Posterior cingulate gyrus (tissue), 11 donors: ENCODE measurements around the gene PDE6D.
"Not testable (repeated sequence)": the region's sequence is repeated elsewhere in the genome, so short reads cannot be mapped to it uniquely, and the experiment has no call there.

Experiments used
- DNase-seq, 10 donors: peaks; one replicate each; pipeline versions ENCODE4 v3.0.0 to v3.0.0-alpha.2; 2020 to 2021; ENCODE audit warnings: mixed read lengths in 3 of 10
- intact Hi-C: fragments of 100-400 bp; cut with DNase I; formaldehyde crosslinking; loops from one replicate; pipeline ENCODE4 v1.15.1; 2023

PDE6D gene

GRCh38 chr2:231720987-231721966 lies 59.8 kb downstream of the PDE6D start:
- intact Hi-C loops: no loop called here
- DNase-seq: peak in 2 of 10 donors; percentile 35 to 49

- intact Hi-C loops: no loop called here
- DNase-seq: peak in 2 of 10 donors; percentile 10 to 22
These were observed 60.6 kb downstream of the PDE6D start for GRCh38 chr2:231720292-231720986.

GRCh38 chr2:231718799-231719198 lies 62.3 kb downstream of the PDE6D start:
- intact Hi-C loops: loop anchor here (5.0 kb wide), 1 partner anchor 201 kb away; no protein-coding TSS in a partner anchor

GRCh38 chr2:231717281-231718171 lies 63.6 kb downstream of the PDE6D start:
- intact Hi-C loops: loop anchor here (5.0 kb wide), 1 partner anchor 200 kb away; no protein-coding TSS in a partner anchor
- peak in 2 of 10 donors; percentile 73 to 92 for DNase-seq

More at GRCh38 chr2:231718799-231719198, 62.3 kb downstream of the PDE6D start:
- DNase-seq: peak in 2 of 10 donors; percentile 14 to 42

- intact Hi-C loops: loop anchor here (5.0 kb wide), 1 partner anchor 199 kb away; no protein-coding TSS in a partner anchor
- peak in 2 of 10 donors; percentile 8 to 18 for DNase-seq
These were observed 64.3 kb downstream of the PDE6D start for GRCh38 chr2:231716666-231717280.

- intact Hi-C loops: loop anchor here (1.0 to 5.0 kb wide), 2 partner anchors 39 to 199 kb away; no protein-coding TSS in a partner anchor
- DNase-seq: peak in 2 of 10 donors; percentile 47 to 83
These were observed 65.0 kb downstream of the PDE6D start for GRCh38 chr2:231715988-231716616.

GRCh38 chr2:231715499-231715837 lies 65.6 kb downstream of the PDE6D start:
- peak in 1 of 10 donors; percentile 40 for DNase-seq
- intact Hi-C loops: loop anchor here (1.0 to 5.0 kb wide), 2 partner anchors 38 to 198 kb away; no protein-coding TSS in a partner anchor

GRCh38 chr2:231714639-231715498 lies 66.2 kb downstream of the PDE6D start:
- intact Hi-C loops: loop anchor here (1.0 to 5.0 kb wide), 3 partner anchors 38 to 198 kb away; partner anchors contain the start of gene PDE6D
- DNase-seq: peak in 8 of 10 donors; percentile 70 to 91 (median 79)

GRCh38 chr2:231713730-231714638 lies 67.1 kb downstream of the PDE6D start:
- intact Hi-C loops: loop anchor here (5.0 kb wide), 1 partner anchor 68 kb away; the partner anchor contains the start of gene PDE6D
- DNase-seq: peak; percentile 59 to 96 (median 80)

- intact Hi-C loops: loop anchor here (5.0 kb wide), 1 partner anchor 69 kb away; the partner anchor contains the start of gene PDE6D
- not testable (repeated sequence) for DNase-seq
These were observed 67.7 kb downstream of the PDE6D start for GRCh38 chr2:231713406-231713729.

GRCh38 chr2:231712451-231713021 lies 68.5 kb downstream of the PDE6D start:
- peak in 2 of 10 donors; percentile 52 to 83 for DNase-seq
- intact Hi-C loops: loop anchor here (5.0 kb wide), 1 partner anchor 70 kb away; the partner anchor contains the start of gene PDE6D

GRCh38 chr2:231711677-231712450 lies 69.2 kb downstream of the PDE6D start:
- DNase-seq: peak in 1 of 10 donors; percentile 47
- intact Hi-C loops: loop anchor here (5.0 kb wide), 1 partner anchor 70 kb away; the partner anchor contains the start of gene PDE6D

- DNase-seq: peak in 2 of 10 donors; percentile 29 to 88
- intact Hi-C loops: loop anchor here (5.0 kb wide), 1 partner anchor 71 kb away; the partner anchor contains the start of gene PDE6D
These were observed 70.0 kb downstream of the PDE6D start for GRCh38 chr2:231710799-231711676.
